ENCODE data around the gene PPRC1. TPM values are rescaled to one million over a fixed set of nuclear protein-coding genes. Genes with fewer than 3 reads are reported as not detected.

PPRC1 gene
- total and polyA plus RNA-seq, 8 donors = 11.7 to 31.2 (median 19.0) TPM

DNA sequence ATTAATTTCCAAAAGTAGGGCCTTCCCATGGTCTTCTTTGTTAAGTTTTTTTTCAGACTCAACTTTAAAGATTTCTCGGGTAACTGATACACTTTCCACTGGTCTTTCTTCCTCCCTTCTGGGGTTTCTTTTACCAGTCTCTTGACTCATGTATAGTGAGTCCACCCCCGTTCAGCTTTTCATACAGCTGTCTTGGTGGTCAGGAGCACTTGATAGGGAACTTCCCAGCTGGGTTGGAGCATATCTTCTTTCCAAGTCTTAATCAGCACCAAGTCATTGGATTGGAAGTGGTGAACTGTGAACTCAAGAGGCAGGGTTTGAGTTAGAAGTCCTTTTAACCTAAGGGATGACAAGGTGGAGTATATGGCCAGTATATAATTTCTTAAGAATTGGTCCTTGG is 64.1 kb downstream of the PPRC1 start:
- TF ChIP-seq, protein P1, sequence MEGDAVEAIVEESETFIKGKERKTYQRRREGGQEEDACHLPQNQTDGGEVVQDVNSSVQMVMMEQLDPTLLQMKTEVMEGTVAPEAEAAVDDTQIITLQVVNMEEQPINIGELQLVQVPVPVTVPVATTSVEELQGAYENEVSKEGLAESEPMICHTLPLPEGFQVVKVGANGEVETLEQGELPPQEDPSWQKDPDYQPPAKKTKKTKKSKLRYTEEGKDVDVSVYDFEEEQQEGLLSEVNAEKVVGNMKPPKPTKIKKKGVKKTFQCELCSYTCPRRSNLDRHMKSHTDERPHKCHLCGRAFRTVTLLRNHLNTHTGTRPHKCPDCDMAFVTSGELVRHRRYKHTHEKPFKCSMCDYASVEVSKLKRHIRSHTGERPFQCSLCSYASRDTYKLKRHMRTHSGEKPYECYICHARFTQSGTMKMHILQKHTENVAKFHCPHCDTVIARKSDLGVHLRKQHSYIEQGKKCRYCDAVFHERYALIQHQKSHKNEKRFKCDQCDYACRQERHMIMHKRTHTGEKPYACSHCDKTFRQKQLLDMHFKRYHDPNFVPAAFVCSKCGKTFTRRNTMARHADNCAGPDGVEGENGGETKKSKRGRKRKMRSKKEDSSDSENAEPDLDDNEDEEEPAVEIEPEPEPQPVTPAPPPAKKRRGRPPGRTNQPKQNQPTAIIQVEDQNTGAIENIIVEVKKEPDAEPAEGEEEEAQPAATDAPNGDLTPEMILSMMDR (IDR thresholded peaks at IDR 0.05) = no peak
- Histone ChIP-seq H3K36me3 (no peaks in the 10 kb centered on the region), H3K4me3 (no peak overlapping the region), H3K27ac (no peak overlapping the region), H3K9me3 (no peaks in the 10 kb centered on the region), H3K4me1 (no peaks in the 10 kb centered on the region), H3K27me3 (no peaks in the 10 kb centered on the region)
- FAIRE-seq (no peak), ATAC-seq (no peak), DNase-seq (no peak)
- WGBS, 2 donors = 73 to 74% methylated on average over 2 of the region's 2 CpGs
- intact Hi-C loops (cut with DNase I) = no loop called here

DNA sequence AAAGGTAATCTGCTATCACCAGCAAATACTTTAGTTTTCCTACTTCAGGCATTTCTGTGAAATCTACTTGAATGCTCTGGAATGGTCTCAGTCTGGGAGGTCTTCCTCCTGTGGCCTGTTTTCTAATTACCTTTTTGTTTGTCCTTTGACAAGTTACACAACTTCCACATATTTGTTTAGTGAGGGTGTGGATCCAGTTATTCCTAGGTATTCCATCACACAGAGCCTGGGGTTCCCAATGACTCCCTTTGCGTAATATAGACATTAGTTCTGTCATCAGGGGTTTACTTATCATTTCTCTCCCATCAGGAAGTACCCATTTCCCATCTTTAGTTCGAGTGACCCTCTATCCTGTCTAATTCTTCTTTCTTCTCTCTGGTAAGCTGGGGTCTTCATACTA is 65.2 kb downstream of the PPRC1 start:
- ATAC-seq = no peak
- no peak for FAIRE-seq
- no peak for DNase-seq
- TF ChIP-seq, protein P1 (IDR thresholded peaks at IDR 0.05) = no peak
- Histone ChIP-seq H3K27me3 (no peaks in the 10 kb centered on the region), H3K27ac (no peak overlapping the region), H3K36me3 (no peaks in the 10 kb centered on the region), H3K4me1 (no peaks in the 10 kb centered on the region), H3K4me3 (no peak overlapping the region), H3K9me3 (no peaks in the 10 kb centered on the region)
- intact Hi-C loops (cut with DNase I) = no loop called here
- 71 to 74% methylated on average over 2 of the region's 2 CpGs for WGBS, 2 donors

Other genes with a start within 250 kb of the PPRC1 start
- gene ARMH3, start 76.9 kb upstream of the PPRC1 start, total RNA-seq = 10 to 100 TPM in 5 of 6 donors, 1 to 10 TPM in 1; 7.8 to 15.8 (median 10.7) TPM
- gene ARMH3, start 76.9 kb upstream of the PPRC1 start, polyA plus RNA-seq = 10 to 100 TPM in 1 of 2 donors, 1 to 10 TPM in 1; 7.5 to 11.5 TPM
- 10 to 100 TPM in 2 of 6 donors, 1 to 10 TPM in 4; 6.2 to 11.6 (median 8.6) TPM for gene HPS6, start 67.7 kb upstream of the PPRC1 start, total RNA-seq
- 1 to 10 TPM; 5.2 to 6.8 TPM for gene HPS6, start 67.7 kb upstream of the PPRC1 start, polyA plus RNA-seq
- 10 to 100 TPM; 12.5 to 32.1 (median 16.5) TPM for gene LDB1, start 12.7 kb upstream of the PPRC1 start, total RNA-seq
- gene LDB1, start 12.7 kb upstream of the PPRC1 start, polyA plus RNA-seq = 10 to 100 TPM; 20.1 to 26.2 TPM
- gene NOLC1, start 19.3 kb downstream of the PPRC1 start, total RNA-seq = 10 to 100 TPM; 14.8 to 33.7 (median 27.6) TPM
- 10 to 100 TPM; 15.1 to 23.8 TPM for gene NOLC1, start 19.3 kb downstream of the PPRC1 start, polyA plus RNA-seq
- gene ELOVL3, start 93.3 kb downstream of the PPRC1 start, total RNA-seq = not detected
- gene ELOVL3, start 93.3 kb downstream of the PPRC1 start, polyA plus RNA-seq = under 1 TPM in 1 of 2 donors, not detected in 1; 0.16 TPM
- gene PITX3, start 108.5 kb downstream of the PPRC1 start, total RNA-seq = not detected
- gene PITX3, start 108.5 kb downstream of the PPRC1 start, polyA plus RNA-seq = not detected
- 10 to 100 TPM; 14.9 to 27.6 (median 18.5) TPM for gene GBF1, start 112.5 kb downstream of the PPRC1 start, total RNA-seq
- gene GBF1, start 112.5 kb downstream of the PPRC1 start, polyA plus RNA-seq = 10 to 100 TPM; 17.7 to 18.8 TPM

Data from pancreas (tissue), 10 donors.